GM19324 (cell line): ENCODE data around the gene GEMIN5.

Experiments
- ATAC-seq: cut with Tn5 transposase; IDR thresholded peaks from one replicate; pipeline ENCODE4 v1.9.1; 2021; ENCODE audit warnings: mild to moderate bottlenecking, moderate library complexity; ENCODE audit not compliant: unreplicated experiment, low FRiP score

The GEMIN5 gene

DNA sequence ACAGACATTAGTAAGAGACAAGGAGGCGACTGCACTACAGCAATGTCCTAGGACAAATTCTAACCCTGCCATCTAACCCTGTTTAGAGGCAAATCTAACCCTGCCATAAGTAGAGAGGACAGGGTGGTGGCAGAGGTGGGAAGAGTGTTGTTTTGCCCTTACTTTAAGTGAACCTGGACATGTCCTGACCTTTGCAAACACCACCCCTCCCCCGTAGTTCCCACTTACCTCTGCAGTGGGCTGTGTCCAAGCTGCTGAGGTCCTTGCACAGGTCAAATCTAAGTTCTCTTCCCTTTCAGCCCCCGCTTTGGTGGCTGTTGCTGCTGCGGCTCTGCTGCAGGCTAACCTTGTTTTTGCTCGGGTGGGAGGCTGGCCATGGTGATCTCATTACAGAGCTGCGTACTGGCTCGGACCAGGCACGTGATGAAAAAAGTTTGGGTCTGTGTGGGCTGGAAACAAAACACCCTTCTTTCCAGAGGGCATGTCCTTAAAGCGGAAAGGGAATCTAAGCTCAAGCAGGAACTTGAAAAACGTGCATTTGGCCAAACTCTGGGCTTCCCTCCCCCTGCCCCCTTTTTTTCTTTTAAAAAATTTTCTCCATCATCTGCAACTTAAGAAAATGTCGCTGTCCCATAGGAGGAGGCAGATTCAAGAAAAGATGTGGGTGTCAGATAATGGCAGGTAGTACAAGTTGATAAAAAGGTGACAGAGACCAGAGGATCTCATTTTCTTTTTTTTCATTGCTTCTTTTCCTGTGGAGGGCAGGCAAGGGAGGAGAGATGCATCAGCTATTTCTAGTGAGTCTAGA, 87.6 kb downstream of the GEMIN5 start, which contains the start of gene FAXDC2:
Gene FAXDC2 (minus strand): TSS at position 349 of the 808 bp plus-strand sequence. CDS start 12,425 bp downstream, outside the sequence.
- no peak for ATAC-seq

DNA sequence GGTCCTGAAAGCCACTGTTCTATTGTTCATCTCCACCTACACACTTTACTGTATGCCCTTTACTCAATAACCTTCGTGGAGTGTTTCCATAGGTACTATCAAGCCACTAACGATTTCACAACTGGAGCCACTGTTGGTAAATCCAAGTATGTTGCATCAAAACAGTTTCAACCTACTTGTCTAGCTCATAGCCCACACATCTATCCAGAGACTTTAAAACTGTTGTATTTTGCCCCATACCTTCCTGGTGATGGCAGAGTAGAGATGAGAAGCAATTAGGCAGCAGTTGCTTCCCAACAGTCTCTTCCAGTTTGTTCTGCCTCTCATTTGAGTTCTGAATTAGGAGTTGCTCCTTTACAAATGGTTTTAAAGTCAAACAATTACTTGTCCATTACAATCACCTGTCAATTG, 88.2 kb downstream of the GEMIN5 start:
- ATAC-seq = no peak

DNA sequence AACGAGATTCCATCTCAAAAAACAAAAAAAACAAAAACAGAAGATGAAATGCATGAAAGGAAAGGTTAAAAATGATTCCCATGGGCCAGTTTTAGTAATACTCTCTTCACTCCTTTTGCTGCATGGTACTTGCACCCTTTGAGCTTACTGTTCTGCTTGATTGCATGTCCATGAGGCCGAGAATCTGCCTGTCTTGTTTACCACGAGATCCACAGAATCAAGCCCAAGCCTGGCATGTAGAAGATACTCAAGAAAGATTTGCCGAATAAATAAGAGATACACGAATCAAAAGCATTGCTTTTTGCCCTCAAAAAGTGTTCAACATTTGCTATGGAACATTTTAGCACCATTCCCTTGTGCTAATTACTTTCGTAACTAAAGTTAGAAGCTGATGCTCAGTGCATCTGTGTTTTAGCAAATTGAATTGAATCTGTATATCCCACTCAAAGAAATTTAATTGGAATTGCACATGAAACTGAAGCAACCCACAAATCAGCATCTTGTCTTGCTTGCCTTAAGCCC, 88.7 kb downstream of the GEMIN5 start:
- no peak for ATAC-seq

- ATAC-seq = no peak
Measured at GRCh38 chr5:154844809-154845208, 93.2 kb downstream of the GEMIN5 start.

GRCh38 chr5:154842689-154843530, 95.1 kb downstream of the GEMIN5 start:
- no peak for ATAC-seq

DNA sequence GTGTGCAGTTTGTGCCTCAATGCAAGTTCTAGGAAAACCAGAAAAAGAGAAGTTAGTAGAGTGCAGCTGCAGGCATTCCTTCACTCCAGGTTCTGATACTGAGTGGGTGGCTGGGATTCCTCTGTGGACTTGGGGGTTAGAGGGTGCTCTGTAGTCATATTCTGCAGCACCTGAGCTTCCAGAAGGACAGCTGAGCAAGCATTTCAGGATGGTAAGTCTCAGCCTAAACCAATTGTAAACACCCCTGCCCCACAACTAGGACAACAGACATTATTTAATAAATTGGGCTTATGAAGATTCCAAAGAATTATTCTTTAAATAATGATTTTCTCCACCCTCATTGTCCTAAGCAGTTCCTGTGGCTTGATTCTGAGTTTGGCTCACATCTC, 96.7 kb downstream of the GEMIN5 start:
- no peak for ATAC-seq

GRCh38 chr5:154840435-154841272, 97.4 kb downstream of the GEMIN5 start:
- ATAC-seq = no peak
